ENCODE data around the gene CELF4. TPM values are rescaled to one million over a fixed set of nuclear protein-coding genes. Genes with fewer than 3 reads are reported as not detected.

CELF4 gene
- total and polyA plus RNA-seq, 10 of the 15 experiments (the other 5 are each of a cell fraction or from before 2014, with no cell fraction given): 0.03 to 0.32 TPM; not detected in 8

GRCh38 chr18:37249171-37249886, 316.3 kb downstream of the CELF4 start:
- Histone ChIP-seq H3K9me3 (replicated peaks; ENCODE audit: control insufficient read depth, insufficient read depth, low read length) (no peaks in the 10 kb centered on the region), H3K27me3 (replicated peaks in 1 of 2; ENCODE audit: control insufficient read depth in 2 of 2, insufficient read depth in 2 of 2, low read length in 1 of 2) (peaks cover 0 to 6% of the 10 kb centered on the region in 2 experiments; a peak in 3 of 4 replicates), H3K36me3 (ENCODE audit: control insufficient read depth in 2 of 2, insufficient read depth in 2 of 2, low read length in 1 of 2) (no peaks in the 10 kb centered on the region), H3K9ac (ENCODE audit: control insufficient read depth, insufficient read depth, low read length) (no peak overlapping the region), H3K4me3 (no peak overlapping the region), H4K20me1 (ENCODE audit: control insufficient read depth, insufficient read depth) (no peaks in the 10 kb centered on the region), H2AFZ (ENCODE audit: control insufficient read depth, low read depth, low read length) (no peak overlapping the region), H3K27ac (ENCODE audit: control insufficient read depth, insufficient read depth) (no peak overlapping the region), H3K79me2 (ENCODE audit: control insufficient read depth, insufficient read depth, low read length) (no peaks in the 10 kb centered on the region), H3K4me1 (ENCODE audit: control insufficient read depth, insufficient read depth, low read length) (no peaks in the 10 kb centered on the region), H3K4me2 (ENCODE audit: control insufficient read depth, insufficient read depth) (no peak overlapping the region)
- 14% methylated on average over 11 of the region's 11 CpGs for WGBS (ENCODE audit: insufficient coverage, insufficient replicate concordance, low lambda C conversion rate, missing lambda C conversion rate)
- in situ Hi-C loops (cut with MboI): no loop called here
- no peak for FAIRE-seq
- no peak; the same call in 2 of the 3 replicates for ATAC-seq
- TF ChIP-seq ZBTB11 (CRISPR knock-in tag; IDR thresholded peaks at IDR 0.05): no peak
- no peak for TF ChIP-seq RB1 (IDR thresholded peaks at IDR 0.05; ENCODE audit: borderline replicate concordance)
- intact Hi-C loops (cut with micrococcal nuclease; ENCODE audit: unreplicated experiment): no loop called here
- no peak for DNase-seq (ENCODE audit: low read depth, low spot score)
- RAD21 ChIA-PET (ENCODE audit: unreplicated experiment): no interaction called here
- SMC1A ChIA-PET (ENCODE audit: uncharacterized antibody, unreplicated experiment): no interaction called here
- CTCF ChIA-PET: no interaction called here
- no TSS peak for BruUV-seq (replicated peaks)
- POLR2A ChIA-PET: no interaction called here

GRCh38 chr18:37248281-37248680, 317.3 kb downstream of the CELF4 start:
- 48% methylated on average over 5 of the region's 5 CpGs for WGBS (ENCODE audit: insufficient coverage, insufficient replicate concordance, low lambda C conversion rate, missing lambda C conversion rate)
- Histone ChIP-seq H3K4me1 (ENCODE audit: control insufficient read depth, insufficient read depth, low read length) (no peaks in the 10 kb centered on the region), H3K27ac (ENCODE audit: control insufficient read depth, insufficient read depth) (no peak overlapping the region), H4K20me1 (ENCODE audit: control insufficient read depth, insufficient read depth) (no peaks in the 10 kb centered on the region), H3K27me3 (replicated peaks in 1 of 2; ENCODE audit: control insufficient read depth in 2 of 2, insufficient read depth in 2 of 2, low read length in 1 of 2) (peaks cover 0 to 6% of the 10 kb centered on the region in 2 experiments), H3K9me3 (replicated peaks; ENCODE audit: control insufficient read depth, insufficient read depth, low read length) (no peaks in the 10 kb centered on the region), H3K36me3 (ENCODE audit: control insufficient read depth in 2 of 2, insufficient read depth in 2 of 2, low read length in 1 of 2) (no peaks in the 10 kb centered on the region), H2AFZ (ENCODE audit: control insufficient read depth, low read depth, low read length) (no peak overlapping the region), H3K4me3 (no peak overlapping the region), H3K4me2 (ENCODE audit: control insufficient read depth, insufficient read depth) (no peak overlapping the region), H3K79me2 (ENCODE audit: control insufficient read depth, insufficient read depth, low read length) (no peaks in the 10 kb centered on the region), H3K9ac (ENCODE audit: control insufficient read depth, insufficient read depth, low read length) (no peak overlapping the region)
- ATAC-seq (no peak), FAIRE-seq (no peak), DNase-seq (ENCODE audit: low read depth, low spot score) (no peak)
- intact Hi-C loops (cut with micrococcal nuclease; ENCODE audit: unreplicated experiment) (no loop called here), in situ Hi-C loops (cut with MboI) (no loop called here)
- ChIA-PET POLR2A (no interaction called here), CTCF (no interaction called here), SMC1A (ENCODE audit: uncharacterized antibody, unreplicated experiment) (no interaction called here), RAD21 (ENCODE audit: unreplicated experiment) (no interaction called here)
- no TSS peak for BruUV-seq (replicated peaks)
- TF ChIP-seq CHD2 (IDR thresholded peaks at IDR 0.05; ENCODE audit: borderline replicate concordance, low read depth, low read length) (no peak), RAD21 (IDR thresholded peaks at IDR 0.05; ENCODE audit: insufficient read depth, low read depth, low read length) (no peak), ZSCAN29 (IDR thresholded peaks at IDR 0.05) (no peak), RELB (IDR thresholded peaks at IDR 0.05; ENCODE audit: low read depth) (no peak), ZNF384 (IDR thresholded peaks at IDR 0.05; ENCODE audit: borderline replicate concordance, low read depth, low read length) (no peak), MLLT1 (IDR thresholded peaks at IDR 0.05) (no peak), PML (IDR thresholded peaks at IDR 0.05; ENCODE audit: low read length) (no peak), EGR1 (IDR thresholded peaks at IDR 0.05; ENCODE audit: borderline replicate concordance in 1 of 2, low read depth in 2 of 2, low read length in 2 of 2) (no peak)

Measured in GM12878 (cell line).